OCI-LY1 (cell line): ENCODE results near the gene UBL3.

ENCODE experiments used
- H2AFZ ChIP-seq: fragments of 200-600 bp; sonication (generic), shearing (Covaris generic); 2 replicates; pipeline ENCODE4 v1.6.0; 2014; ENCODE audit warnings: antibody characterized with exemption, mild to moderate bottlenecking, low read length
- H3F3A ChIP-seq: fragments of 200-600 bp; sonication (generic), shearing (Covaris generic); 2 replicates; pipeline ENCODE4 v1.6.0; 2014; ENCODE audit warnings: mild to moderate bottlenecking, antibody characterized with exemption, low read length, moderate library complexity; ENCODE audit not compliant: insufficient read depth
- H3K27ac ChIP-seq: fragments of 200-600 bp; sonication (generic); 2 replicates; pipeline ENCODE4 v1.5.1; 2014; ENCODE audit warnings: low read length, mixed run types, mild to moderate bottlenecking, low read depth; ENCODE audit not compliant: poor library complexity, severe bottlenecking
- H3K27me3 ChIP-seq: fragments of 200-600 bp; sonication (generic); 2 replicates; pipeline ENCODE4 v1.6.0; 2014; ENCODE audit warnings: antibody characterized with exemption, mild to moderate bottlenecking, low read length, moderate library complexity; ENCODE audit not compliant: insufficient read depth
- H3K36me3 ChIP-seq: fragments of 200-600 bp; sonication (generic); 2 replicates; pipeline ENCODE4 v1.6.1; 2014; ENCODE audit warnings: mild to moderate bottlenecking, antibody characterized with exemption, low read length, moderate library complexity, mixed read lengths; ENCODE audit not compliant: insufficient read depth
- H3K4me1 ChIP-seq: fragments of 200-600 bp; sonication (generic); 2 replicates; pipeline ENCODE4 v1.5.1; 2014; ENCODE audit warnings: mild to moderate bottlenecking, low read length, moderate library complexity; ENCODE audit not compliant: insufficient read depth, severe bottlenecking
- H3K4me2 ChIP-seq: fragments of 200-600 bp; sonication (generic), shearing (Covaris generic); 2 replicates; pipeline ENCODE4 v1.6.1; 2014; ENCODE audit warnings: low read length
- H3K4me3 ChIP-seq: fragments of 200-600 bp; sonication (generic); 2 replicates; pipeline ENCODE4 v1.5.1; 2014; ENCODE audit warnings: low read length, low read depth, mild to moderate bottlenecking, mixed read lengths; ENCODE audit not compliant: poor library complexity, severe bottlenecking
- H3K79me2 ChIP-seq: fragments of 200-600 bp; shearing (Covaris generic); 2 replicates; pipeline ENCODE4 v1.6.1; 2016; ENCODE audit warnings: mixed run types, low read length, mixed read lengths; ENCODE audit not compliant: insufficient read depth
- H3K9ac ChIP-seq: fragments of 200-600 bp; sonication (generic), shearing (Covaris generic); 2 replicates; pipeline ENCODE4 v1.6.1; 2014; ENCODE audit warnings: mild to moderate bottlenecking, low read length, mixed read lengths
- H3K9me2 ChIP-seq: fragments of 200-600 bp; sonication (generic), shearing (Covaris generic); 2 replicates; pipeline ENCODE4 v1.6.1; 2014; ENCODE audit warnings: low read depth, mild to moderate bottlenecking, low read length, mixed read lengths
- H3K9me3 ChIP-seq: fragments of 200-600 bp; shearing (Covaris generic); 2 replicates; pipeline ENCODE4 v1.6.1; 2014; ENCODE audit warnings: low read length, mixed read lengths
- H4K20me1 ChIP-seq: fragments of 200-600 bp; sonication (generic), shearing (Covaris generic); 2 replicates; pipeline ENCODE4 v1.6.0; 2016; ENCODE audit warnings: mild to moderate bottlenecking, low read length; ENCODE audit not compliant: insufficient read depth
- EZH2 ChIP-seq: fragments of 200-600 bp; sonication (generic), shearing (Covaris generic); IDR thresholded peaks from 2 replicates; pipeline ENCODE4 v1.8.0; 2017; ENCODE audit warnings: borderline replicate concordance, mixed run types, mild to moderate bottlenecking, antibody characterized with exemption, low read length, moderate library complexity, mixed read lengths
- TF ChIP-seq, protein P1 (sequence below): fragments of 200-600 bp; sonication (generic), shearing (Covaris generic); IDR thresholded peaks from 2 replicates; pipeline ENCODE4 v1.5.1; 2017; ENCODE audit warnings: mild to moderate bottlenecking, antibody characterized with exemption, low read length, moderate library complexity, mixed read lengths

UBL3 gene

DNA sequence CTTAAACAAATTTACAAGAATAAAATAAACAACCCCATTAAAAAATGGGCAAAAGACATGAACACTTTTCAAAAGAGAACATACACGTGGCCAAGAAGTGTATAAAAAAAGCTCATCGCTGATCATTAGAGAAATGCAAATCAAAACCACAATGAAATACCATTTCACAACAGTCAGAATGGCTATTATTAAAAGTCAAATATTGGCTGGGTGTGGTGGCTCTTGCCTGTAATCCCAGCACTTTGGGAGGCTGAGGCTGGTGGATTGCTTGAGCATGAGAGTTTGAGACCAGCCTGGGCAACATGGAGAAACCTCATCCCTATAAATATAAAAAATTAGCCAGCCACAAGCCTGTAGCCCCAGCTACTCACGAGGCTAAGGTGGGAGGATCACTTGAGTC, 89.9 kb downstream of the UBL3 start:
- H3K27ac ChIP-seq, result no peak overlapping the region
- no peak overlapping the region for H3K4me3 ChIP-seq
- TF ChIP-seq, protein P1, sequence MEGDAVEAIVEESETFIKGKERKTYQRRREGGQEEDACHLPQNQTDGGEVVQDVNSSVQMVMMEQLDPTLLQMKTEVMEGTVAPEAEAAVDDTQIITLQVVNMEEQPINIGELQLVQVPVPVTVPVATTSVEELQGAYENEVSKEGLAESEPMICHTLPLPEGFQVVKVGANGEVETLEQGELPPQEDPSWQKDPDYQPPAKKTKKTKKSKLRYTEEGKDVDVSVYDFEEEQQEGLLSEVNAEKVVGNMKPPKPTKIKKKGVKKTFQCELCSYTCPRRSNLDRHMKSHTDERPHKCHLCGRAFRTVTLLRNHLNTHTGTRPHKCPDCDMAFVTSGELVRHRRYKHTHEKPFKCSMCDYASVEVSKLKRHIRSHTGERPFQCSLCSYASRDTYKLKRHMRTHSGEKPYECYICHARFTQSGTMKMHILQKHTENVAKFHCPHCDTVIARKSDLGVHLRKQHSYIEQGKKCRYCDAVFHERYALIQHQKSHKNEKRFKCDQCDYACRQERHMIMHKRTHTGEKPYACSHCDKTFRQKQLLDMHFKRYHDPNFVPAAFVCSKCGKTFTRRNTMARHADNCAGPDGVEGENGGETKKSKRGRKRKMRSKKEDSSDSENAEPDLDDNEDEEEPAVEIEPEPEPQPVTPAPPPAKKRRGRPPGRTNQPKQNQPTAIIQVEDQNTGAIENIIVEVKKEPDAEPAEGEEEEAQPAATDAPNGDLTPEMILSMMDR, result no peak
- TF ChIP-seq EZH2, result no peak
- H3K79me2 ChIP-seq, result no peaks in the 10 kb centered on the region
- H3K36me3 ChIP-seq, result no peaks in the 10 kb centered on the region
- H2AFZ ChIP-seq, result no peak overlapping the region
- H3F3A ChIP-seq, result no peaks in the 10 kb centered on the region
- no peaks in the 10 kb centered on the region for H3K4me1 ChIP-seq
- H3K9me3 ChIP-seq, result no peaks in the 10 kb centered on the region
- H3K4me2 ChIP-seq, result no peak overlapping the region
- no peaks in the 10 kb centered on the region for H3K9me2 ChIP-seq
- no peaks in the 10 kb centered on the region for H4K20me1 ChIP-seq
- no peak overlapping the region for H3K9ac ChIP-seq
- no peaks in the 10 kb centered on the region for H3K27me3 ChIP-seq

DNA sequence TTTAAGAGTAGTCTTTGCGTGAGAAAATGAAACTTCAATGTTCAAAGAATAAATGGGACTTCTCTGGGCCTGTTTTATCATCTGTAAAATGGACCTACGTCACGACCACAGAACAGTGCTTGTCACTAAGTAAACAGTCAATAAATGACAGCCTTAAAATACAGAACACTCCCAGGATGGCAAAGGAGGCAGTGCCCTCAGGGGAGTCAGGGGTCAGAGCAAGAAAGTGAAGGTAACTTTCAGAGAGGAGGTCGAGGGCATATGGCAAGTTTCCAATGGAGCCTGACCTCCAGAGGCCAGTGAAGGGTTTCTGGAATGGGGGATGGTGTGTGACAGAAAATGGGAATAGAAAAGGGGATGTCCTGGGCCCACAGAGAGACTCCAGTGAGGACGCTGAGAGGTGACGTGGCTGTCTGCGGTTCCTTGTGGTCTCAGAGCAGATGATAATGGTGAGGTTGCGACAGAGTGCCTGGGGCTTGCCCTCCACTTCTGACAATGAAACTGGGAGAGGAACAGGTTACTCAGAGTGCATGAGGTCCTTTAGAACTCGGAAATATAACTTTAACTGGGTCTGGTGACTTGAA, 91.8 kb downstream of the UBL3 start:
- Histone ChIP-seq H3K27me3 (no peaks in the 10 kb centered on the region), H3K9me3 (no peaks in the 10 kb centered on the region), H3K36me3 (no peaks in the 10 kb centered on the region), H3K79me2 (no peaks in the 10 kb centered on the region), H3K4me1 (no peaks in the 10 kb centered on the region), H4K20me1 (no peaks in the 10 kb centered on the region), H3K4me3 (no peak overlapping the region), H3K9me2 (no peaks in the 10 kb centered on the region), H3K4me2 (no peak overlapping the region), H3K27ac (no peak overlapping the region), H3K9ac (no peak overlapping the region), H3F3A (no peaks in the 10 kb centered on the region), H2AFZ (no peak overlapping the region)
- TF ChIP-seq, protein P1, result no peak
- TF ChIP-seq EZH2, result no peak

GRCh38 chr13:29756506-29756905, 93.9 kb downstream of the UBL3 start:
- no peak overlapping the region for H3K9ac ChIP-seq

More at GRCh38 chr13:29756506-29756905, 93.9 kb downstream of the UBL3 start:
- H3K4me1 ChIP-seq, result no peaks in the 10 kb centered on the region
- no peaks in the 10 kb centered on the region for H3K36me3 ChIP-seq
- no peak overlapping the region for H3K4me3 ChIP-seq
- no peaks in the 10 kb centered on the region for H4K20me1 ChIP-seq
- no peak for TF ChIP-seq EZH2
- TF ChIP-seq, protein P1, result no peak
- H3K4me2 ChIP-seq, result no peak overlapping the region
- no peaks in the 10 kb centered on the region for H3F3A ChIP-seq
- H3K27me3 ChIP-seq, result no peaks in the 10 kb centered on the region
- H3K9me2 ChIP-seq, result no peaks in the 10 kb centered on the region
- no peak overlapping the region for H2AFZ ChIP-seq
- no peaks in the 10 kb centered on the region for H3K79me2 ChIP-seq
- H3K9me3 ChIP-seq, result no peaks in the 10 kb centered on the region
- no peak overlapping the region for H3K27ac ChIP-seq
